Measurements from ENCODE around the gene PPP1R37. TPM values are rescaled to one million over a fixed set of nuclear protein-coding genes. Genes with fewer than 3 reads are reported as not detected.

Gene PPP1R37
- polyA plus RNA-seq, 3 donors = 0.10 to 11.8 (median 0.22) TPM

GRCh38 chr19:45119582-45119981, 26.6 kb downstream of the PPP1R37 start:
- TF ChIP-seq CTCF (IDR thresholded peaks at IDR 0.05) = no peak
- peaks cover 42% of the 10 kb centered on the region for H3K4me1 Mint-ChIP-seq
- no peak overlapping the region for H3K9ac ChIP-seq (ENCODE audit: insufficient read depth, low read length, poor library complexity, severe bottlenecking)
- H3K36me3 Mint-ChIP-seq = peaks cover 4 to 11% of the 10 kb centered on the region in 2 donors
- no peak overlapping the region for H2AFZ ChIP-seq (ENCODE audit: insufficient read depth, low read depth, low read length, poor library complexity, severe bottlenecking)
- intact Hi-C loops (cut with micrococcal nuclease) = no loop called here
- H3K9me3 ChIP-seq (replicated peaks in 1 of 2; ENCODE audit: control insufficient read depth in 1 of 2, insufficient read depth in 1 of 2, low read length in 2 of 2) = no peaks in the 10 kb centered on the region
- H3K27ac ChIP-seq (ENCODE audit: low read depth in 1 of 2, low read length in 2 of 2) = no peak overlapping the region
- peaks cover 82% of the 10 kb centered on the region for H4K20me1 ChIP-seq (ENCODE audit: insufficient read depth, low read length)
- no CpG with 5 or more reads among the region's 6 CpGs for WGBS (ENCODE audit: insufficient coverage)
- H3K4me2 ChIP-seq (replicated peaks; ENCODE audit: extremely low read depth, low read length, poor library complexity, severe bottlenecking) = no peak overlapping the region
- H3K27ac Mint-ChIP-seq = peak overlapping the region in 1 of 7 donors; percentile 69
- peaks cover 20 to 30% of the 10 kb centered on the region in 2 donors for H3K4me1 ChIP-seq (ENCODE audit: control insufficient read depth in 1 of 2, insufficient read depth in 2 of 2, low read length in 2 of 2)
- H3K9me3 Mint-ChIP-seq = no peaks in the 10 kb centered on the region
- no peak overlapping the region for H3K4me3 Mint-ChIP-seq
- no peaks in the 10 kb centered on the region for H3K36me3 ChIP-seq (replicated peaks in 1 of 2; ENCODE audit: control insufficient read depth in 1 of 2, insufficient read depth in 2 of 2, low read length in 2 of 2)
- DNase-seq = no peak
- no peak overlapping the region for H3K4me3 ChIP-seq (replicated peaks in 1 of 3; ENCODE audit: low read depth in 2 of 3, low read length in 3 of 3)
- peaks cover 64% of the 10 kb centered on the region for H3K79me2 ChIP-seq (ENCODE audit: insufficient read depth, low read length)
- no peaks in the 10 kb centered on the region for H3K27me3 ChIP-seq (ENCODE audit: control insufficient read depth in 2 of 2, insufficient read depth in 2 of 2, low read length in 2 of 2)
- peaks cover 6 to 11% (median 7%) of the 10 kb centered on the region in 3 donors for H3K27me3 Mint-ChIP-seq (ENCODE audit: low read depth in 3 of 3)

DNA sequence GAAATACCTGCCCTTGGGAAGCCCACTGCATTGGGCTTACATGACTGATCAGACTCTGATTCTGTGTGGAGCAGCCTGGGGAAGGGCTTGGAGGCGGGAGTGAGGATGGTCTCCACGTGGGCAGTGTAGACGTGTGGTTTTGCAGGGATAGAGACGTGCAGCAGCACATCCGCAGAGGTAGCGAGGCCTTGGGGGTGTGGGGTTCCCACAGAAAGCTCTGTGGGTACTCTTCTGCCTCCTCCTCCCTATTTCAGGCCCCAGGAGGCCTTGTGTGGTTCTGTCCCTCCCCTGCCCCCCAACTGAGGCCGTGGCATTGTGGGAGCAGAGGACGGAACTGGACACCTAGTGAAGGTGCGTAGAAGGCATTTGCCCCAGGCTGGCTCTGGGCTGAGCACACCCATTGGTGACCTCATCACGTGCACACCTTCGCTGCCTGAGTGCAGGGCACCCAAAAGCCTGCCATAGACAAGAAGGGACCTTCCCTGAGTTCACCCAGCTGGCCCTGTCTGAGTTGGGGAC, 28.9 kb downstream of the PPP1R37 start:
- intact Hi-C loops (cut with micrococcal nuclease) = no loop called here
- H3K4me2 ChIP-seq (replicated peaks; ENCODE audit: extremely low read depth, low read length, poor library complexity, severe bottlenecking) = no peak overlapping the region
- TF ChIP-seq CTCF (IDR thresholded peaks at IDR 0.05) = no peak
- H3K9me3 Mint-ChIP-seq = no peaks in the 10 kb centered on the region
- no peaks in the 10 kb centered on the region for H3K36me3 ChIP-seq (replicated peaks in 1 of 2; ENCODE audit: control insufficient read depth in 1 of 2, insufficient read depth in 2 of 2, low read length in 2 of 2)
- H3K4me1 ChIP-seq (ENCODE audit: control insufficient read depth in 1 of 2, insufficient read depth in 2 of 2, low read length in 2 of 2) = peaks cover 7 to 13% of the 10 kb centered on the region in 2 donors
- H3K79me2 ChIP-seq (ENCODE audit: insufficient read depth, low read length) = peaks cover 63% of the 10 kb centered on the region
- peaks cover 4 to 8% of the 10 kb centered on the region in 2 donors for H3K36me3 Mint-ChIP-seq
- H3K27ac Mint-ChIP-seq = peak overlapping the region in 2 of 7 donors; percentile 33 to 73
- H3K27me3 Mint-ChIP-seq (ENCODE audit: low read depth in 3 of 3) = peaks cover 6 to 7% (median 7%) of the 10 kb centered on the region in 3 donors
- no peak overlapping the region for H3K9ac ChIP-seq (ENCODE audit: insufficient read depth, low read length, poor library complexity, severe bottlenecking)
- DNase-seq = no peak
- peaks cover 82% of the 10 kb centered on the region for H4K20me1 ChIP-seq (ENCODE audit: insufficient read depth, low read length)
- H3K4me3 ChIP-seq (replicated peaks in 1 of 3; ENCODE audit: low read depth in 2 of 3, low read length in 3 of 3) = no peak overlapping the region
- peaks cover 29% of the 10 kb centered on the region for H3K4me1 Mint-ChIP-seq
- no peaks in the 10 kb centered on the region for H3K27me3 ChIP-seq (ENCODE audit: control insufficient read depth in 2 of 2, insufficient read depth in 2 of 2, low read length in 2 of 2)
- no peak overlapping the region for H2AFZ ChIP-seq (ENCODE audit: insufficient read depth, low read depth, low read length, poor library complexity, severe bottlenecking)
- no peak overlapping the region for H3K27ac ChIP-seq (ENCODE audit: low read depth in 1 of 2, low read length in 2 of 2)
- H3K4me3 Mint-ChIP-seq = no peak overlapping the region
- H3K9me3 ChIP-seq (replicated peaks in 1 of 2; ENCODE audit: control insufficient read depth in 1 of 2, insufficient read depth in 1 of 2, low read length in 2 of 2) = no peaks in the 10 kb centered on the region
- WGBS (ENCODE audit: insufficient coverage) = 84% methylated on average over 7 of the region's 11 CpGs
